HEK293 (cell line): ENCODE results near the gene PSMD8.

Source experiments
- CTCF ChIP-seq: fragments of 450-650 bp; formaldehyde crosslinking; IDR thresholded peaks from 2 replicates; pipeline ENCODE4 v1.5.1; 2016; ENCODE audit warnings: missing biosample characterization, missing genetic modification characterization
- MEIS1 ChIP-seq: sonication (generic); formaldehyde crosslinking; IDR thresholded peaks from 2 replicates; pipeline ENCODE4 v1.8.1; 2022; ENCODE audit warnings: missing genetic modification reagents, mild to moderate bottlenecking, borderline replicate concordance
- ZBTB20 ChIP-seq: fragments of 450-650 bp; formaldehyde crosslinking; IDR thresholded peaks from 2 replicates; pipeline ENCODE4 v1.5.1; 2016; ENCODE audit warnings: missing biosample characterization, missing genetic modification characterization
- ZNF423 ChIP-seq: fragments of 450-650 bp; formaldehyde crosslinking; IDR thresholded peaks from 2 replicates; pipeline ENCODE4 v1.5.1; 2016; ENCODE audit warnings: missing biosample characterization, missing genetic modification characterization
- ZNF645 ChIP-seq: fragments of 450-650 bp; formaldehyde crosslinking; IDR thresholded peaks from 2 replicates; pipeline ENCODE4; 2016; ENCODE audit warnings: missing biosample characterization, missing genetic modification characterization

GRCh38 chr19:38394488-38394887 is 20.1 kb downstream of the PSMD8 start:
- no peak for TF ChIP-seq MEIS1 (CRISPR knock-in tag)
- TF ChIP-seq CTCF = no peak
- TF ChIP-seq ZNF423 (tag by site-specific recombination) = no peak
- TF ChIP-seq ZNF645 (tag by site-specific recombination) = no peak
- no peak for TF ChIP-seq ZBTB20
